Coronary artery (tissue), 2 donors: ENCODE measurements around the gene ZNF627.

Experiments
- DNase-seq: peaks from one replicate; pipeline ENCODE4 v3.0.0-alpha.2; 2017; ENCODE audit warnings: low spot score
- H3K27ac ChIP-seq, 2 donors: fragments of 200-600 bp; sonication (generic); one replicate each; pipeline ENCODE4 v1.5.1; 2016 to 2019
- H3K4me3 ChIP-seq: fragments of 200-600 bp; sonication (generic); 2 replicates; pipeline ENCODE4 v1.5.1; 2016; ENCODE audit warnings: mild to moderate bottlenecking, moderate library complexity
- CTCF ChIP-seq: fragments of 200-600 bp; sonication (generic); IDR thresholded peaks from one replicate; pipeline ENCODE4 v1.5.1; 2019; ENCODE audit warnings: antibody characterized with exemption

The ZNF627 gene

DNA sequence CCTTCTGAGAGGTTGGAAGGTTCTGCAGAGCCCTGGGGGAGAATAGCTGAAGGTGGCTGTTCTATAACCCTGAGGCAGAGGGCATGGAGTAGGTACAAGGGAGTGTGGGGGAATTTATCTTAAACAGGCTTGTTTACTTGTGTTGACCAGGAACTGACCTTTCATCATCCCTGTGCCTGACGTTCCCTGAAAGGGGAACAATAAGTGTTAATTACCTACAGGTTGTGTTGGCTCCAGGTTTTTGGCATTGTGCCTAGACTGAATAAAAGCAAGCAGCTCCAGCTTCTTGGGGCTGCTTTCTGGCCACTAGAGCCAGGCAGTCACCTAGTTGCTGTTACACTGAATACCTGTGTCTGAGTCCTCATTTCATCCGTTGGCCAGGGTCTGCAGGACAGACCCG lies 60.0 kb downstream of the ZNF627 start:
- H3K27ac ChIP-seq, result no peak overlapping the region
- no peak overlapping the region for H3K4me3 ChIP-seq
- no peak for TF ChIP-seq CTCF
- DNase-seq, result no peak

GRCh38 chr19:11658970-11659369 lies 61.7 kb downstream of the ZNF627 start:
- no peak overlapping the region for H3K27ac ChIP-seq
- TF ChIP-seq CTCF, result no peak
- no peak for DNase-seq
- H3K4me3 ChIP-seq, result no peak overlapping the region

DNA sequence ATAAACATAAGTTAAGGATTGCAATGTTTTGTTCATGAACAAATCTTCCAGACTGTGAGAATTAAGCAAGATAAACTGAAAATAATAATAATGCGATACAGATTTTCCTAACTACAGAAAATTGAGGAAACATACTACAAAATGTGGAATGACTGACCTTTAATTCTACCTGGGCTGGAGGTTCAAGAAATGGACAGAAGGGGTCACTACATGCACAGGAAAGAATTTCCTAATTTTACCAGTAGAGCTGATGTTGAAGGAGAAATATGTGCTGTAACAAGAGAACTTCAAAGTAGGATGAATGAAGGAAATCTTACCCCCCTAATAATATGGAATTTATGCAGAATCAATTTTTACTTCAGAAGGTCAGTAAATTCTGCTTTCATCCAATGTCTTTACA lies 62.3 kb downstream of the ZNF627 start:
- Histone ChIP-seq H3K27ac (no peak overlapping the region), H3K4me3 (no peak overlapping the region)
- no peak for TF ChIP-seq CTCF
- no peak for DNase-seq

DNA sequence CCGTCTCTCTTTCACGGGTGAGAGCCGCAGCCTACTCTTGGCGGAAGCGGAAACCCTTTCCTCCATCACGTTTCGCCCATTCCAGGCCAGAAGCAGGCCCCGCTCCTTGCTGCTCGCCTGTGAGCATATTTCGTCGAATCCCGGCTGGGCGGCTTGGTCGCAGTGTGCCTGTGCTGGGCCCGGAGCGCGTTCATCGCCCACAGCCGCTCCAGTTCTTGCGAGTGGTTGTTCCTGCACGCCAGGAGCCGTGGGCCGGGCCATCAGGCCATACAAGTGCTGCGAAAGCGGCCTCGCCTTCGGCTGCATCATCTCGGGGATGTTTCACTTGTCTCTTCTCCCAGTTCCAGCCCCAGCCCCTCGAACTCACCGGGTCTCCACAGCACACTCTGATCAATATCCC lies 65.0 kb downstream of the ZNF627 start:
- Histone ChIP-seq H3K4me3 (no peak overlapping the region), H3K27ac (no peak overlapping the region)
- no peak for TF ChIP-seq CTCF
- DNase-seq, result no peak

GRCh38 chr19:11663181-11663591 lies 65.9 kb downstream of the ZNF627 start:
- H3K27ac ChIP-seq, result no peak overlapping the region
- TF ChIP-seq CTCF, result no peak
- DNase-seq, result no peak
- H3K4me3 ChIP-seq, result no peak overlapping the region
